Effector memory CD8-positive, alpha-beta T cell (primary cell): Measurements from ENCODE around the gene TNKS1BP1.

Experiments used
- ATAC-seq: fragments of 150-1000 bp; cut with Tn5 transposase; replicated peaks from 2 replicates; pipeline ENCODE4 v1.10.0; 2021; ENCODE audit warnings: mild to moderate bottlenecking, moderate library complexity
- DNase-seq, 3 experiments: peaks; one replicate each; pipeline ENCODE4 v3.0.0; 2021
- H3K27ac Mint-ChIP-seq, 2 donors: one replicate each; pipeline ENCODE4 v1.8.0; 2022; ENCODE audit warnings: mild to moderate bottlenecking in 2 of 2, mixed read lengths in 2 of 2, moderate library complexity in 2 of 2
- H3K27me3 Mint-ChIP-seq, 2 donors: one replicate each; pipeline ENCODE4 v1.8.0; 2022; ENCODE audit warnings: mixed read lengths in 2 of 2
- H3K36me3 Mint-ChIP-seq: one replicate; pipeline ENCODE4 v1.8.0; 2022; ENCODE audit warnings: mild to moderate bottlenecking, moderate library complexity, mixed read lengths; ENCODE audit not compliant: insufficient read depth
- H3K4me1 Mint-ChIP-seq, 2 donors: one replicate each; pipeline ENCODE4 v1.8.0; 2022; ENCODE audit warnings: low read depth in 2 of 2, mixed read lengths in 2 of 2
- H3K4me3 Mint-ChIP-seq, 2 donors: one replicate each; pipeline ENCODE4 v1.8.0; 2022; ENCODE audit warnings: mild to moderate bottlenecking in 2 of 2, mixed read lengths in 2 of 2, moderate library complexity in 2 of 2
- H3K9me3 Mint-ChIP-seq, 2 donors: one replicate each; pipeline ENCODE4 v1.8.0; 2022; ENCODE audit warnings: mixed read lengths in 2 of 2

The TNKS1BP1 gene

GRCh38 chr11:57277845-57278720, 46.7 kb downstream of the TNKS1BP1 start:
- ATAC-seq (no peak), DNase-seq (no peak)
- Mint-ChIP-seq H3K36me3 (no peaks in the 10 kb centered on the region), H3K4me3 (no peak overlapping the region), H3K4me1 (peaks cover 4 to 5% of the 10 kb centered on the region in 2 donors), H3K27ac (no peak overlapping the region), H3K27me3 (peaks cover 32 to 39% of the 10 kb centered on the region in 2 donors), H3K9me3 (peaks cover 0 to 9% of the 10 kb centered on the region in 2 donors)

- DNase-seq (no peak), ATAC-seq (no peak)
- no peak overlapping the region for H3K27ac Mint-ChIP-seq
- peaks cover 0 to 9% of the 10 kb centered on the region in 2 donors for H3K9me3 Mint-ChIP-seq
- peaks cover 36 to 39% of the 10 kb centered on the region in 2 donors for H3K27me3 Mint-ChIP-seq
- peaks cover 4 to 5% of the 10 kb centered on the region in 2 donors for H3K4me1 Mint-ChIP-seq
- H3K4me3 Mint-ChIP-seq: no peak overlapping the region
- H3K36me3 Mint-ChIP-seq: no peaks in the 10 kb centered on the region
Observed at GRCh38 chr11:57276971-57277675, 47.6 kb downstream of the TNKS1BP1 start.

- Mint-ChIP-seq H3K9me3 (peaks cover 0 to 9% of the 10 kb centered on the region in 2 donors), H3K27me3 (peaks cover 42% of the 10 kb centered on the region in 2 donors), H3K4me1 (peaks cover 4 to 5% of the 10 kb centered on the region in 2 donors), H3K27ac (no peak overlapping the region), H3K36me3 (no peaks in the 10 kb centered on the region), H3K4me3 (no peak overlapping the region)
- ATAC-seq (no peak), DNase-seq (no peak)
Observed at GRCh38 chr11:57276169-57276970, 48.4 kb downstream of the TNKS1BP1 start.

GRCh38 chr11:57275582-57275981, 49.2 kb downstream of the TNKS1BP1 start:
- H3K4me3 Mint-ChIP-seq: no peak overlapping the region
- H3K9me3 Mint-ChIP-seq: peaks cover 0 to 9% of the 10 kb centered on the region in 2 donors
- peaks cover 42 to 48% of the 10 kb centered on the region in 2 donors for H3K27me3 Mint-ChIP-seq
- H3K27ac Mint-ChIP-seq: no peak overlapping the region
- no peaks in the 10 kb centered on the region for H3K36me3 Mint-ChIP-seq
- DNase-seq (no peak), ATAC-seq (no peak)
- H3K4me1 Mint-ChIP-seq: peaks cover 4 to 5% of the 10 kb centered on the region in 2 donors

- DNase-seq (no peak), ATAC-seq (no peak)
- peaks cover 4 to 5% of the 10 kb centered on the region in 2 donors for H3K4me1 Mint-ChIP-seq
- no peak overlapping the region for H3K4me3 Mint-ChIP-seq
- H3K27me3 Mint-ChIP-seq: peaks cover 42 to 50% of the 10 kb centered on the region in 2 donors
- H3K9me3 Mint-ChIP-seq: peaks cover 0 to 9% of the 10 kb centered on the region in 2 donors
- no peak overlapping the region for H3K27ac Mint-ChIP-seq
- H3K36me3 Mint-ChIP-seq: no peaks in the 10 kb centered on the region
Observed at GRCh38 chr11:57274904-57275498, 49.8 kb downstream of the TNKS1BP1 start.

GRCh38 chr11:57273448-57274058, 51.2 kb downstream of the TNKS1BP1 start:
- Mint-ChIP-seq H3K9me3 (peaks cover 0 to 9% of the 10 kb centered on the region in 2 donors), H3K4me1 (peaks cover 4 to 5% of the 10 kb centered on the region in 2 donors), H3K4me3 (no peak overlapping the region), H3K36me3 (no peaks in the 10 kb centered on the region), H3K27ac (no peak overlapping the region), H3K27me3 (peaks cover 37 to 55% of the 10 kb centered on the region in 2 donors)
- DNase-seq (no peak), ATAC-seq (no peak)

DNA sequence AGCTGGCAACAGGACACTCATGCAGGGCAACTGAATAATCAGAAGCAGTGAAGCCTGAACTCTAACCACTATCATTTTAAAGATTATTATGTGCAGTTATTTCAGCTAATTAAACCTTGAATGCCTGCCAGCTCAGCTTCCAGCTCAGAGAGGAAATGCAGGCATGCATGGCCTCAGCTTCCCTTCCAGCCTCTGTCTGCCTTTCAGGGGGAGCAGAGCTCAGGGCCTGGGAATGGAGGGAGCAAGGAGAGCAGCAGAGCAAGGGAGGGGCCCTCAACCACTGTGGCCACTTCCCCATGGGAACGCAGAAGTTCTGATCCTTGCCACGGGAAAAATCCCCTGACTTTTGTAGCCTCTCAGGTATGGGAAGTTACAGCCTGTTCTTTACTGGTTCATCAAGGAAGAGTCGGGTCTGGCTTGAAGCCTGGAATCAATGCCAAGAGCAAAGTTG, 55.2 kb downstream of the TNKS1BP1 start:
- ATAC-seq: no peak
- H3K9me3 Mint-ChIP-seq: peaks cover 0 to 9% of the 10 kb centered on the region in 2 donors
- no peak overlapping the region for H3K27ac Mint-ChIP-seq
- H3K36me3 Mint-ChIP-seq: no peaks in the 10 kb centered on the region
- peaks cover 31 to 53% of the 10 kb centered on the region in 2 donors for H3K27me3 Mint-ChIP-seq
- no peak for DNase-seq
- no peak overlapping the region for H3K4me3 Mint-ChIP-seq
- H3K4me1 Mint-ChIP-seq: no peaks in the 10 kb centered on the region

- Mint-ChIP-seq H3K36me3 (no peaks in the 10 kb centered on the region), H3K27me3 (peaks cover 22 to 59% of the 10 kb centered on the region in 2 donors), H3K4me1 (peaks cover 0 to 2% of the 10 kb centered on the region in 2 donors)
Observed at GRCh38 chr11:57266157-57266556, 58.6 kb downstream of the TNKS1BP1 start.

GRCh38 chr11:57263351-57263750, 61.4 kb downstream of the TNKS1BP1 start:
- DNase-seq (no peak), ATAC-seq (no peak)
- Mint-ChIP-seq H3K4me3 (no peak overlapping the region), H3K4me1 (peaks cover 0 to 2% of the 10 kb centered on the region in 2 donors), H3K9me3 (no peaks in the 10 kb centered on the region), H3K36me3 (no peaks in the 10 kb centered on the region), H3K27me3 (peaks cover 22 to 51% of the 10 kb centered on the region in 2 donors), H3K27ac (no peak overlapping the region)

More at GRCh38 chr11:57266157-57266556, 58.6 kb downstream of the TNKS1BP1 start:
- Mint-ChIP-seq H3K4me3 (no peak overlapping the region), H3K27ac (no peak overlapping the region), H3K9me3 (no peaks in the 10 kb centered on the region)
- no peak for DNase-seq
- no peak for ATAC-seq

DNA sequence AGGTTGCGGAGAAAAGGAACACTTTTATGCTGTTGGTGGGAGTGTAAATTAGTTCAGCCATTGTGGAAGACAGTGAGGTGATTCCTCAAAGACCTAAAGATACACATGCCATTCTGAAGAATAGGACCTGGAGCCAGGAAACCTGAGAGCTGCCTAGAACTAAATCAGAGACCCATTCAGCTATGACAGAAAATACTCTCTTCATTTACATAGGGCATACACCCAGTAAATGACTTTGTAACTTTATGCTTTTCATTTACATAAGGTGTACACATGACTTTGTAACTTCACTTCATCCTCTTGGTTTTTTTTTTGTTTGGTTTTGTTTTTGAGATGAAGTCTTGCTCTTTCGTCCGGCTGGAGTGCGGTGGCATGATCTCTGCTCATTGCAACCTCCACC, 62.6 kb downstream of the TNKS1BP1 start:
- Mint-ChIP-seq H3K27ac (no peak overlapping the region), H3K27me3 (peaks cover 22 to 42% of the 10 kb centered on the region in 2 donors), H3K9me3 (no peaks in the 10 kb centered on the region), H3K4me3 (no peak overlapping the region), H3K36me3 (no peaks in the 10 kb centered on the region), H3K4me1 (peaks cover 0 to 2% of the 10 kb centered on the region in 2 donors)
- ATAC-seq (no peak), DNase-seq (no peak)

- Mint-ChIP-seq H3K9me3 (no peaks in the 10 kb centered on the region), H3K4me1 (peaks cover 0 to 2% of the 10 kb centered on the region in 2 donors), H3K4me3 (no peak overlapping the region), H3K27me3 (peaks cover 22 to 46% of the 10 kb centered on the region in 2 donors), H3K36me3 (no peaks in the 10 kb centered on the region), H3K27ac (no peak overlapping the region)
- DNase-seq (no peak), ATAC-seq (no peak)
Observed at GRCh38 chr11:57260937-57261783, 63.6 kb downstream of the TNKS1BP1 start.

- no peak for DNase-seq
- peaks cover 47 to 75% of the 10 kb centered on the region in 2 donors for H3K27me3 Mint-ChIP-seq
- no peaks in the 10 kb centered on the region for H3K9me3 Mint-ChIP-seq
- no peak overlapping the region for H3K4me3 Mint-ChIP-seq
- peaks cover 2% of the 10 kb centered on the region for H3K36me3 Mint-ChIP-seq
- ATAC-seq: no peak
- no peaks in the 10 kb centered on the region for H3K4me1 Mint-ChIP-seq
- H3K27ac Mint-ChIP-seq: no peak overlapping the region
Observed at GRCh38 chr11:57256119-57256518, 68.6 kb downstream of the TNKS1BP1 start.
